Measurements from ENCODE around the gene SSUH2. TPM values are rescaled to one million over a fixed set of nuclear protein-coding genes. Genes with fewer than 3 reads are reported as not detected.

Gene SSUH2
- total RNA-seq, 3 donors from 2014 or later, result not detected

- DNase-seq (no peak), ATAC-seq (no peak)
- Mint-ChIP-seq H3K4me3 (no peak overlapping the region), H3K9me3 (peaks cover 5% of the 10 kb centered on the region), H3K36me3 (ENCODE audit: insufficient read depth) (no peaks in the 10 kb centered on the region), H3K27me3 (ENCODE audit: low read depth) (peaks cover 12% of the 10 kb centered on the region), H3K4me1 (ENCODE audit: low read depth) (no peaks in the 10 kb centered on the region)
Observed at GRCh38 chr3:8639659-8640000, 5.0 kb downstream of the SSUH2 start.

- H3K27me3 Mint-ChIP-seq (ENCODE audit: low read depth), result peaks cover 12% of the 10 kb centered on the region
- ATAC-seq (no peak), DNase-seq (no peak)
- no peak overlapping the region for H3K4me3 Mint-ChIP-seq
- H3K4me1 Mint-ChIP-seq (ENCODE audit: low read depth), result no peaks in the 10 kb centered on the region
- peaks cover 5% of the 10 kb centered on the region for H3K9me3 Mint-ChIP-seq
- H3K36me3 Mint-ChIP-seq (ENCODE audit: insufficient read depth), result no peaks in the 10 kb centered on the region
Observed at GRCh38 chr3:8638994-8639658, 5.5 kb downstream of the SSUH2 start.

- ATAC-seq, result no peak
- Mint-ChIP-seq H3K9me3 (peaks cover 5% of the 10 kb centered on the region), H3K27me3 (ENCODE audit: low read depth) (peaks cover 14% of the 10 kb centered on the region), H3K36me3 (ENCODE audit: insufficient read depth) (no peaks in the 10 kb centered on the region), H3K4me3 (no peak overlapping the region), H3K4me1 (ENCODE audit: low read depth) (no peaks in the 10 kb centered on the region)
- DNase-seq, result no peak
Observed at GRCh38 chr3:8637348-8637747, 7.2 kb downstream of the SSUH2 start.

GRCh38 chr3:8635631-8636030 is 9.0 kb downstream of the SSUH2 start:
- DNase-seq, result no peak
- Mint-ChIP-seq H3K9me3 (peaks cover 5% of the 10 kb centered on the region), H3K4me1 (ENCODE audit: low read depth) (no peaks in the 10 kb centered on the region), H3K27me3 (ENCODE audit: low read depth) (peaks cover 14% of the 10 kb centered on the region), H3K36me3 (ENCODE audit: insufficient read depth) (no peaks in the 10 kb centered on the region), H3K4me3 (no peak overlapping the region)
- no peak for ATAC-seq

GRCh38 chr3:8635125-8635524 is 9.5 kb downstream of the SSUH2 start:
- Mint-ChIP-seq H3K9me3 (peaks cover 5% of the 10 kb centered on the region), H3K27me3 (ENCODE audit: low read depth) (peaks cover 14% of the 10 kb centered on the region), H3K4me3 (no peak overlapping the region), H3K4me1 (ENCODE audit: low read depth) (peaks cover under 1% of the 10 kb centered on the region), H3K36me3 (ENCODE audit: insufficient read depth) (no peaks in the 10 kb centered on the region)
- DNase-seq, result no peak
- ATAC-seq, result no peak

GRCh38 chr3:8632402-8633237 is 12.0 kb downstream of the SSUH2 start:
- ATAC-seq (no peak), DNase-seq (no peak)
- Mint-ChIP-seq H3K36me3 (ENCODE audit: insufficient read depth) (no peaks in the 10 kb centered on the region), H3K9me3 (peaks cover 5% of the 10 kb centered on the region), H3K4me3 (no peak overlapping the region), H3K4me1 (ENCODE audit: low read depth) (peaks cover 12% of the 10 kb centered on the region), H3K27me3 (ENCODE audit: low read depth) (peaks cover 14% of the 10 kb centered on the region)

GRCh38 chr3:8631661-8632060 is 12.9 kb downstream of the SSUH2 start:
- ATAC-seq, result no peak
- no peak overlapping the region for H3K4me3 Mint-ChIP-seq

GRCh38 chr3:8629151-8630021 is 15.2 kb downstream of the SSUH2 start:
- ATAC-seq, result peak in 1 of 2 donors; percentile 74
- Mint-ChIP-seq H3K4me3 (no peak overlapping the region), H3K27me3 (ENCODE audit: low read depth) (peaks cover 2% of the 10 kb centered on the region)

More at GRCh38 chr3:8631661-8632060, 12.9 kb downstream of the SSUH2 start:
- H3K27me3 Mint-ChIP-seq (ENCODE audit: low read depth), result peaks cover 11% of the 10 kb centered on the region
- peaks cover 3% of the 10 kb centered on the region for H3K9me3 Mint-ChIP-seq
- no peaks in the 10 kb centered on the region for H3K36me3 Mint-ChIP-seq (ENCODE audit: insufficient read depth)
- DNase-seq, result no peak
- peaks cover 12% of the 10 kb centered on the region for H3K4me1 Mint-ChIP-seq (ENCODE audit: low read depth)

GRCh38 chr3:8627949-8628348 is 16.6 kb downstream of the SSUH2 start:
- no peak for ATAC-seq
- Mint-ChIP-seq H3K9me3 (no peaks in the 10 kb centered on the region), H3K27me3 (ENCODE audit: low read depth) (no peaks in the 10 kb centered on the region), H3K4me3 (no peak overlapping the region), H3K4me1 (ENCODE audit: low read depth) (peaks cover 15% of the 10 kb centered on the region), H3K36me3 (ENCODE audit: insufficient read depth) (no peaks in the 10 kb centered on the region)
- DNase-seq, result no peak

More at GRCh38 chr3:8629151-8630021, 15.2 kb downstream of the SSUH2 start:
- H3K9me3 Mint-ChIP-seq, result no peaks in the 10 kb centered on the region
- no peak for DNase-seq
- peaks cover 12% of the 10 kb centered on the region for H3K4me1 Mint-ChIP-seq (ENCODE audit: low read depth)
- H3K36me3 Mint-ChIP-seq (ENCODE audit: insufficient read depth), result no peaks in the 10 kb centered on the region

GRCh38 chr3:8627201-8627940 is 17.2 kb downstream of the SSUH2 start:
- Mint-ChIP-seq H3K36me3 (ENCODE audit: insufficient read depth) (no peaks in the 10 kb centered on the region), H3K27me3 (ENCODE audit: low read depth) (no peaks in the 10 kb centered on the region), H3K9me3 (no peaks in the 10 kb centered on the region), H3K4me3 (no peak overlapping the region), H3K4me1 (ENCODE audit: low read depth) (peaks cover 18% of the 10 kb centered on the region)
- no peak for DNase-seq
- ATAC-seq, result no peak

- Mint-ChIP-seq H3K4me1 (ENCODE audit: low read depth) (peaks cover 18% of the 10 kb centered on the region), H3K27me3 (ENCODE audit: low read depth) (no peaks in the 10 kb centered on the region), H3K36me3 (ENCODE audit: insufficient read depth) (no peaks in the 10 kb centered on the region), H3K4me3 (no peak overlapping the region), H3K9me3 (no peaks in the 10 kb centered on the region)
- ATAC-seq (no peak), DNase-seq (no peak)
Observed at GRCh38 chr3:8625991-8626390, 18.6 kb downstream of the SSUH2 start.

GRCh38 chr3:8624612-8625011 is 20.0 kb downstream of the SSUH2 start:
- DNase-seq (no peak), ATAC-seq (no peak)
- no peaks in the 10 kb centered on the region for H3K27me3 Mint-ChIP-seq (ENCODE audit: low read depth)
- H3K36me3 Mint-ChIP-seq (ENCODE audit: insufficient read depth), result no peaks in the 10 kb centered on the region
- H3K4me3 Mint-ChIP-seq, result no peak overlapping the region
- H3K9me3 Mint-ChIP-seq, result peaks cover under 1% of the 10 kb centered on the region
- peaks cover 14% of the 10 kb centered on the region for H3K4me1 Mint-ChIP-seq (ENCODE audit: low read depth)

GRCh38 chr3:8623741-8624140 is 20.9 kb downstream of the SSUH2 start:
- Mint-ChIP-seq H3K9me3 (peaks cover 7% of the 10 kb centered on the region), H3K4me3 (no peak overlapping the region), H3K4me1 (ENCODE audit: low read depth) (peaks cover 7% of the 10 kb centered on the region), H3K36me3 (ENCODE audit: insufficient read depth) (no peaks in the 10 kb centered on the region), H3K27me3 (ENCODE audit: low read depth) (no peaks in the 10 kb centered on the region)
- ATAC-seq (no peak), DNase-seq (no peak)
